ENCODE data around the gene CFAP251.

The CFAP251 gene

GRCh38 chr12:121946313-121947025 lies 28.1 kb downstream of the CFAP251 start:
- DNase-seq (ENCODE audit: low read depth): no peak

DNA sequence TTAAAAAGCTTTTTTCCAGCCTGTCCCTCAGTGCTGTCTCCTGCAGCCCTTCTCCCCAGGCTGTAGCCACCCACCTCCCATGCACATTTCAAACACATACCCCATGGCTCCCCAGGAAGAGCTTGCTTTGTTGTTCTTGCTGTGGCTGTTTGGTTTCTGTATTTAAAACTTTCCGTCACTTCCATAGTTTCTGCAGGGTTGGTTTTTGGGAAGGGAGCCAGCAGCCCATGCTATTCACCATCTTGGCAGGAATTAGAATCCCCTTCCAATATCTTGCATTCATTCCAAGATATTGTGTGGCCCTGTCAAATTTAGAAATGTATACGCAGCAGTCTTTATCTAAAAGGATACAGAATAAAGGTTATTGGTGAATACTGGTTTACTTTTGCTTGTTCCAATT lies 29.6 kb downstream of the CFAP251 start:
- DNase-seq (ENCODE audit: low read depth): no peak

DNA sequence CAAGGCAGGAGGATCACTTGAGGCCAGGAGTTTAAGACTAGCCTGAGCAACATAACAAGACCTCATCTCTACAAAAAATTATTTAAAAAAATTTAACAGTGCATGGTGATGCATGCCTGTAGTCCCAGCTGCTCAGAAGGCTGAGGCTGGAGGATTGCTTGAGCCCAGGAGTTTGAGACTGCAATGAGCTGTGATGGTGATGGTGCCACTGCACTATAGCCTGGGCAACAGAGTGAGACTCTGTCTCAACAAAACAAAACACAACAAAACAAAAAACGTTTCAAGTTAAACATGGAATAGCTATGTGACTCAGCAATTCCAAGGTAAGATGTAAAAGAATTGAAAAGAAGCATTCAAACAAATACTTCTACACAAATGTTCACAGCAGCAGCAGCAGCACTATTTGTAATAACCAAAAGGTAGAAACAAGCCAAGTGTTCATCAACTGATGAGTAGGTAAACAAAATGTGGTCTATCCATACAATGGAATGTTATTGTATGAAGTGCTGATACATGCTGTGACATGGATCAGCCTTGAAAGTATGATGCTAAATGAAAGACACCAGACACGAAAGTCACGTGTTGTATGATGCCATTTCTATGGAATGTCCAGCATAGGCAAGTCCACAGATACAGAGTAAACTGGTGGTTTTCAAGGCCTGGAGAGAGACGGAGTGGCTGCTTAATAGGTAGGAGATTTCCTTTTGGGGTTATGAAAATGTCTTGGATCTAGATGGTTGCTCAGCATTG lies 31.4 kb downstream of the CFAP251 start:
- peak; percentile 61 for DNase-seq (ENCODE audit: low read depth)

DNA sequence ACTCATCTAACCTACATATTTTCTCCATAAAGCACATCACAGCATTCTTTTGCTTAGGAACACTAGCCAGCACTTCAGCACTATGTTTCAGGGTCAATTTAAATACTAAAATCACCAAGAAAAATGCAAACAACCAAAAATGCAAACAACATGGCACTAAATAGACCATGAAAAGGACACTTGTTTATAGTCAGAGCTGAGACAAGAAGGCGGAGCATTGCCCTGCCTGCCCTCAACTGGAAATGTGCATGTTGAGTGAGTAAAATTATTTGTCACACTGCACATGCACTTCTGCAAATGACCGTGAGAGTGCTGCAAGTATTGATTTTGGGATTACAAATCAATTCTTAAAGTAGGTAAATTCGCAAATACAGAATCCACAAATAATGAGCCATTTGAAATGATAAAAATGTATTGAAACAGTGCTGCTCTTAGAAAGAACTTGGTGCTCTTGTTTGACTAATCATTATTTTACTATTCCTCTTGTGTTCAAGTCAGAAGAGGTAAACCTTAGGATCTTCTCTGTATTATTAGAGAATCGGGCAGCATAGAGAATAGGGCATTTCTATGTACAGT lies 34.8 kb downstream of the CFAP251 start:
- no peak for DNase-seq (ENCODE audit: low read depth)

- DNase-seq (ENCODE audit: low read depth): no peak
Observed at GRCh38 chr12:121953695-121954094, 35.3 kb downstream of the CFAP251 start.

DNA sequence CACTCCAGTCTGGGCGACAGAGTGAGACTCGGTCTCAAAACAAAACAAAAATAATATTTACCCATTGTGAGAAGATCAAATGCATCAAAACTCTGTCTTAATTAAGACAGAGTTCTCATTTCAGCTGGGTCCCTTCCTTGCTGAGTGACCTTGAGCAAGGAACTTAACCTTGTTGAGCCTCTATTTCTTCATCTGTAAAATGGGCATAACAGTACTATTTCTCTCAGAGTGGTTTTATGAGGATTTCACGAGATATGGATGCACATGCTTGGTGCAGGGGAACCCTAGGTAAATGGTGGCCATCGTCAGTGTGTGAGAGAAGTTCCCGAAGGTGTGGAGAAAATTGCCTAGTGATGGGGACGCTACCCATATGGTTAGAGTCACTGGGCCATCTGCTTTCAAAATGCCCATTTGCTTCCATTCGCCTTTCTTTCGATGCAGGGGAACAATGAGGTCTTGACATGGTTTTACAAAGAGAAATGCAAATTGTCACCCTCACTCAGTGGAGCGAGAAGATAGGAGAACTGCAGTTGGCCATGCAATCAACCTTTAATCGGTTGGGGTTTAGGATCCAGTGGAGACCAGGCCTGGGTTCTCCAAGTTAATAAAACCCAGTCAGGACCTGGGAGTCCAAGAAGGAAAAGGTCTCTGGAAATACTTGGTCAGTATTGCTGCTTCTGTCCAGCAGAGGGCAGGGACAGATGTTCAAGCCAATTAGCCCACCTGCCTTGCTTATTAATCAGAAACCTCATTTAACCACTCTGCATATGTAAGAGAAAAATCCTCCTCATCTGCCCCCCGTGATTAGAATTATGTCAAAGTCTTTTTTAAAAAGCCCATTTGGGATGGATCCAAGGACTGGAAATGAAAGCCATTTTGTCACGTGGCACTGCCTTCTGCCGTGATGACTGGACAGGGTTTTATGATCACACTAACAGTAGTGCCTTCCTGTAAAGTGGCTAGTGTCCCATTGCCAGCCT lies 37.2 kb downstream of the CFAP251 start:
- no peak for DNase-seq (ENCODE audit: low read depth)

GRCh38 chr12:121957861-121958515 lies 39.6 kb downstream of the CFAP251 start:
- no peak for DNase-seq (ENCODE audit: low read depth)

DNA sequence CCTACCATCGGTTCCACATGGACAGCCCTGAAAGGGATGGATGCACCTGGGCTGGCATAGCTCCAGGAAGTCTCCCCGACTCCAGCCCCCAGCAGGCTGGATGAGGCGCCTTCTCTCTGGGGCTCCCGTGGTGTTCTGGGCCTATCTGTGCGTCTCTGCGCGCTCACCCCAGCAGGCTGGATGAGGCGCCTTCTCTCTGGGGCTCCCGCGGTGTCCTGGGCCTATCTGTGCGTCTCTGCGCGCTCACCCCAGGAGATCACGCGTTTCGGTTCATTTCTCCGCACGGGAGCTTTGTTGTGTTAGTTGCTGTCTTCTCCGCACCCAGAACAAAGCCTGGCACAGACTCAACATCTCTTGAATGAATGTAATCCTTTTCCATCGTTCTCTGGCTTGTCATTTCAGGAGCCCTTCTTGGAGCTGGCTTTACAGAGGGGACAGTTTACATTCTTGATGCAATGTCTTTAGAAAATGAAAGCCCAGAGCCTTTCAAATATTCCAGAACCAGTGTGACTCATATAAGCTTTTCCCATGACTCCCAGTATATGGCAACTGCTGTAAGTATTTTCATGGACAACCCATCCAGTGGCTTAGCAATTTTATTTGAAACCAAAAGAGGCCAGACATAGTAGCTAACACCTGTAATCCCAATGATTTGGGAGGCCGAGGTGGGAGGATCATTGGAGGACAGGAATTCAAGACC lies 40.3 kb downstream of the CFAP251 start:
- DNase-seq (ENCODE audit: low read depth): no peak

GRCh38 chr12:121960541-121960940 lies 42.1 kb downstream of the CFAP251 start:
- no peak for DNase-seq (ENCODE audit: low read depth)

GRCh38 chr12:121961195-121961879 lies 42.9 kb downstream of the CFAP251 start:
- no peak for DNase-seq (ENCODE audit: low read depth)

DNA sequence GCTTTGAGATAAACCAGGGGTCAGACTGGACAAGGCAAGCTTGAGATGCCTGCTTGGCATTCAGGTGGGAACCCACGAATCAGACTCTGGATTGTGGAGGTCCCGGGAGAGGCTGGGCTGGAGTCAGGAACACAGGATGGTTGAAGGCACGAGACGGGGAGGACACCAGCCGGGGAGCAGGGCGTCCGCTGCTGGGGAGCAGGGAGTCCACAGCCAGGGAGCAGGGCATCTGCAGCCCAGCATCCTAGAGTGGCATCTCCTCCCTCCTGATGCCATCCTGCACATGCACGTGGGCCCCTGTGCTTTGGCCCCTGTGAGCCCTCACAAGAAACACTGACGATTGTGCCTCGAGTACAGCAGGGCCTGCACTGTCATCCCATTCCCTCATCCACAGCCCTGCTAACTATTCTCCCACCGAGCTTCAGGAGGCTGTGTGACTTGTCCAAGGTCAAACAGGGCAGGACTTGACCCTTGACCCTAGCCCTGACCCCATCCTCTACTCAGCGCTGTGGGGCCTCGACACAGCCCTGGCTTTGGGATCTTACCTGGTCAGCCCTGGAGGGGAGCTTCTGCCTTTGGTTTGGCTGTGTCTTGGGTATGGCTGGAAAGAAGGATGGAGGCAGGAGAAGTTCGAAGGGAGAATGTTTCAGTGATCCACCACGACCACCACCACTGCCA lies 45.1 kb downstream of the CFAP251 start:
- DNase-seq (ENCODE audit: low read depth): no peak

DNA sequence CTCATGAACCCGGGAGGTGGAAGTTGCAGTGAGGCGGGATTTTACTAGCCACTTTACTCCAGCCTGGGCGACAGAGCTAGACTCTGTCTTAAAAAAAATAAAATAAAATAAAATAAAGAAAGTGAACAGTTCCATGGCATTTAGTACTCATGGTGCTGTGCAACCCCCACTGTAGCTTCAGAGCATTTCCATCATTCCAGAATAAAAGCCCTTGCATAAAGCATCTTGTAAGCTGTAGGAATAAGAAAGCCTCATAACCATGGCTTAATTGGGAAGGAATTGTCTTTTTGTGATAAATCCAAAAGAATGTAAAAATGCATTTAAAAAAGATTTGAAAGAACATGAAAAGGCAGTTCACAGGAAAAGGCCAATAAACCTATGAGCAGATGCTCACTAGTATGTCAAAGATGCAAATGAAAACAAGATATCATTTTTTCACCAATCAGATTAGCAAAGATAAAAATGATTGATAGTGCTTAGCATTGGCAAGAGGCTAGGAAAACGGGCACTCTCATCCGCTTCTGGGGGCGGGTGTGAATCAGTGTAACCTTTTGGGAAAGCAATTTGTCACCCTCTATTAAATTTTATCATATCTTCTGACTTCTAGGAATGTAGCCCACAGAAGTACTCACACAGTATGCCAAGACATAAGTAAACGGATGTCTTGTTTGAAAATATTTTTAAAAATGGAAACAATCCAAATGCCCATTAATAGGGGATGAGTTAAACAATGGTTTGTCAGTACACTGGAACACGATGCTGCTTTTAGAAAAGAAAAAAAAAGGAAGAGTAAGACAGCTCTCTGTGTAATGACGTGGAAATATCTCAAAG lies 46.6 kb downstream of the CFAP251 start:
- DNase-seq (ENCODE audit: low read depth): peak; percentile 80

GRCh38 chr12:121966959-121967358 lies 48.6 kb downstream of the CFAP251 start:
- no peak for DNase-seq (ENCODE audit: low read depth)

DNA sequence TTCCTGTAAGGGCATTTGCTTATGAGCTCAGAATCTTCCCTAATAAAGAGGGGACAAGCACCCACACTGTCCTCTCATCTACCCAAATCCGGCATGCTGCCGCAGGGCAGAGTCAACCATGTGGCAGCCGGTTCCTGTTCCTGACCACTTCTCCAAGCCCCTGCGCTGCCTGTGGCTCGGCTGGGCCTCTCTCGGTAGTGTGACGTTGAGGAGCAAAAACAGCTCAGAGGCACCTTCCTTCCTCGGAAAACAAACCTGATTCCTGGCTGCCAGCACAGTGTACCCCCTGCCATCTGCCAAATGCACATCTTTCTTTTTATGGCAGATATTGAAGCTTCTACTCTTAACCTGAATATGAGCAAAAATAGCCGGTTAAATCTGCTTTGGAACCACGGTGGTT lies 50.5 kb downstream of the CFAP251 start:
- DNase-seq (ENCODE audit: low read depth): no peak

GRCh38 chr12:121969726-121970125 lies 51.3 kb downstream of the CFAP251 start:
- no peak for DNase-seq (ENCODE audit: low read depth)

GRCh38 chr12:121970581-121971300 lies 52.3 kb downstream of the CFAP251 start:
- no peak for DNase-seq (ENCODE audit: low read depth)

DNA sequence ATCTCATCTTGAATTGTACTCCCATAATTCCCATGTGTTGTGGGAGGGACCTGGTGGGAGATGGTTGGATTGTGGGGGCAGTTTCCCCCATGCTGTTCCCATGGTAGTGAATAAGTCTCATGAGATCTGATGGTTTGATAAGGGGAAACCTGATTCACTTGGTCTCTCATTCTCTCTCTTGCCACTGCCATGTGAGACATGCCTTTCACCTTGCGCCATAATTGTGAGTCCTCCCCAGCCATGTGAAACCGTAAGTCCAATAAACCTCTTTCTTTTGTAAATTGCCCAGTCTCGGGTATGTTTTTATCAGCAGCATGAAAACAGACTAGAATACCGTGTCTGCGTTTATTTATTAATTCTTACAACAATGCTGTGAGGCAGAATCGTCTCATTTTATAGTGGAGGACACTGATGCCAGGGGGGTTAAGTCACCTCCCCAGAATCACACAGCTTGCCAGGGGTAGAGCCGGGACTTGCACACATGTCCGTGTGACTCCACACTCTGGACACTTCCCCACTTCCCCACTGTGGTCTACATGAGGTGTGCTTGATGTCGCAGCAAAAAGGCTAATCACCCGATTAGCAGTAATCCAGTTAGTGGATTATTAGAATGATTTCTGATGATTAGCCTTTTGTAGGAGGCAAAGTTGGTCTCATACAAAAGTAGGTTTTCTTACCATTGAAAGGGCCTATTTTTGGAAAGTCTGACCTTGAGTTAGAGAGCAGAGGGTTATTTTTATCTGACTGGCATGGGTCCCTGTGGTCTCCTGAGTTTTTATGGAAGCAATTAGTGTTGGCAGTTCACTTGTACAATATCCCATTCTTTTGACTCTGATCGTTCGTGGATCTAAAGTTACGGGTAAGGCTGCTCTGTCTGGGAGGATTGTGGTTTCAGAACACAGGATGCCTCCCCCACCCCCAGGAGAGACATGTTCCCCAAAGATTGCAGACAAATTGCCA lies 55.9 kb downstream of the CFAP251 start:
- no peak for DNase-seq (ENCODE audit: low read depth)

Measured in HS-5 (cell line).